ENCODE measurements around the gene ZFR.
"Not testable (repeated sequence)": the region's sequence is repeated elsewhere in the genome, so short reads cannot be mapped to it uniquely, and the experiment has no call there.

Gene ZFR

GRCh38 chr5:32413466-32414263, 30.9 kb downstream of the ZFR start:
- no peak for DNase-seq (ENCODE audit: extremely low read depth in 1 of 2, low read depth in 1 of 2)

GRCh38 chr5:32410630-32411029, 33.9 kb downstream of the ZFR start:
- no peak for DNase-seq (ENCODE audit: extremely low read depth in 1 of 2, low read depth in 1 of 2)

- DNase-seq (ENCODE audit: extremely low read depth in 1 of 2, low read depth in 1 of 2) = no peak
Observed at GRCh38 chr5:32406650-32407049, 37.9 kb downstream of the ZFR start.

GRCh38 chr5:32405507-32405906, 39.0 kb downstream of the ZFR start:
- no peak for DNase-seq (ENCODE audit: extremely low read depth in 1 of 2, low read depth in 1 of 2)

- no peak for DNase-seq (ENCODE audit: extremely low read depth in 1 of 2, low read depth in 1 of 2)
Observed at GRCh38 chr5:32403760-32404159, 40.8 kb downstream of the ZFR start.

GRCh38 chr5:32400401-32400800, 44.1 kb downstream of the ZFR start:
- DNase-seq (ENCODE audit: extremely low read depth in 1 of 2, low read depth in 1 of 2) = no peak

GRCh38 chr5:32398754-32399153, 45.8 kb downstream of the ZFR start:
- not testable (repeated sequence) for DNase-seq (ENCODE audit: extremely low read depth in 1 of 2, low read depth in 1 of 2)

GRCh38 chr5:32394981-32395380, 49.6 kb downstream of the ZFR start:
- DNase-seq (ENCODE audit: extremely low read depth in 1 of 2, low read depth in 1 of 2) = no peak

- DNase-seq (ENCODE audit: extremely low read depth in 1 of 2, low read depth in 1 of 2) = no peak
Observed at GRCh38 chr5:32392039-32392438, 52.5 kb downstream of the ZFR start.

- DNase-seq (ENCODE audit: extremely low read depth in 1 of 2, low read depth in 1 of 2) = no peak
Observed at GRCh38 chr5:32390819-32391591, 53.5 kb downstream of the ZFR start.

GRCh38 chr5:32388432-32389129, 56.0 kb downstream of the ZFR start:
- no peak for DNase-seq (ENCODE audit: extremely low read depth in 1 of 2, low read depth in 1 of 2)

- no peak for DNase-seq (ENCODE audit: extremely low read depth in 1 of 2, low read depth in 1 of 2)
Observed at GRCh38 chr5:32387841-32388240, 56.7 kb downstream of the ZFR start.

GRCh38 chr5:32387211-32387610, 57.3 kb downstream of the ZFR start:
- no peak for DNase-seq (ENCODE audit: extremely low read depth in 1 of 2, low read depth in 1 of 2)

- no peak for DNase-seq (ENCODE audit: extremely low read depth in 1 of 2, low read depth in 1 of 2)
Observed at GRCh38 chr5:32384621-32385020, 59.9 kb downstream of the ZFR start.

- DNase-seq (ENCODE audit: extremely low read depth in 1 of 2, low read depth in 1 of 2) = no peak
Observed at GRCh38 chr5:32383586-32383985, 61.0 kb downstream of the ZFR start.

- no peak for DNase-seq (ENCODE audit: extremely low read depth in 1 of 2, low read depth in 1 of 2)
Observed at GRCh38 chr5:32383065-32383464, 61.5 kb downstream of the ZFR start.

- DNase-seq (ENCODE audit: extremely low read depth in 1 of 2, low read depth in 1 of 2) = no peak
Observed at GRCh38 chr5:32379421-32379820, 65.1 kb downstream of the ZFR start.

GRCh38 chr5:32378966-32379365, 65.6 kb downstream of the ZFR start:
- no peak for DNase-seq (ENCODE audit: extremely low read depth in 1 of 2, low read depth in 1 of 2)

GRCh38 chr5:32369542-32370155, 74.9 kb downstream of the ZFR start:
- no peak for DNase-seq (ENCODE audit: extremely low read depth in 1 of 2, low read depth in 1 of 2)

GRCh38 chr5:32369032-32369431, 75.5 kb downstream of the ZFR start:
- no peak for DNase-seq (ENCODE audit: extremely low read depth in 1 of 2, low read depth in 1 of 2)

- DNase-seq (ENCODE audit: extremely low read depth in 1 of 2, low read depth in 1 of 2) = not testable (repeated sequence)
Observed at GRCh38 chr5:32367271-32367670, 77.3 kb downstream of the ZFR start.
